A549 (cell line): Measurements from ENCODE around the gene THAP4. TPM values are rescaled to one million over a fixed set of nuclear protein-coding genes. Genes with fewer than 3 reads are reported as not detected.

ENCODE experiments used
- ATAC-seq, 2 experiments: fragments of 200-7000 bp in 1 of 2; fragments of >200 bp in 1 of 2; cut with Nextera tagmentation in 1 of 2; cut with Tn5 transposase in 1 of 2; 3 replicates each; pipeline versions ENCODE4 v1.8.0 to v1.9.1; 2018 to 2020; ENCODE audit warnings: mild to moderate bottlenecking in 1 of 2, moderate library complexity in 1 of 2
- CTCF ChIA-PET: fragments of 300-600 bp; sonication (Branson Sonifier 250); formaldehyde crosslinking; extraction: SDS; loops from one replicate; lab custom pipeline; 2021; ENCODE audit warnings: antibody characterized with exemption, inconsistent platforms; lab: Yijun Ruan, JAX
- POLR2A ChIA-PET: fragments of 350-600 bp; formaldehyde crosslinking; extraction: SDS; loops from one replicate; lab custom pipeline; 2021; ENCODE audit warnings: antibody characterized with exemption, inconsistent platforms; lab: Yijun Ruan, JAX
- DNase-seq, 2 experiments: peaks; one replicate each; pipeline versions ENCODE4 v3.0.0 to v3.0.0-alpha.2; 2011 to 2016; ENCODE audit warnings: low read depth in 1 of 2, low spot score in 1 of 2
- FAIRE-seq: peaks from 2 replicates; lab custom pipeline; 2011; peaks lifted over from hg19 to GRCh38; lab: Jason Lieb, UNC
- H3K27ac ChIP-seq, 2 experiments: fragments of >200 bp; sonication (Bioruptor Twin); formaldehyde crosslinking; 3 replicates each; pipeline ENCODE4 v1.5.1; 2016 to 2017
- H3K4me1 ChIP-seq: fragments of >200 bp; sonication (Bioruptor Twin); formaldehyde crosslinking; 3 replicates; pipeline ENCODE4 v1.6.1; 2016
- H3K4me2 ChIP-seq: fragments of >200 bp; sonication (Bioruptor Twin); formaldehyde crosslinking; 3 replicates; pipeline ENCODE4 v1.6.1; 2016
- H3K4me3 ChIP-seq: fragments of >200 bp; sonication (Bioruptor Twin); formaldehyde crosslinking; 3 replicates; pipeline ENCODE4 v1.5.1; 2016
- H3K9me3 ChIP-seq: fragments of >200 bp; sonication (Bioruptor Twin); formaldehyde crosslinking; 3 replicates; pipeline ENCODE4 v1.6.1; 2016
- BHLHE40 ChIP-seq: IDR thresholded peaks from 2 replicates; pipeline ENCODE4 v1.6.1; 2012; ENCODE audit warnings: low read depth, low read length, inconsistent platforms
- CBX2 ChIP-seq: fragments of 200-600 bp; sonication (generic); IDR thresholded peaks from 2 replicates; pipeline ENCODE4 v1.6.1; 2016; ENCODE audit warnings: low read depth, mild to moderate bottlenecking, borderline replicate concordance
- CBX8 ChIP-seq: fragments of 200-600 bp; sonication (generic); IDR thresholded peaks from 2 replicates; pipeline ENCODE4 v1.6.1; 2016
- CHD2 ChIP-seq: fragments of 150-350 bp; IDR thresholded peaks from 2 replicates; pipeline ENCODE4 v1.6.1; 2014; ENCODE audit warnings: low read length; ENCODE audit not compliant: partially characterized antibody
- FOSL2 ChIP-seq, 2 experiments: fragments of 450-650 bp in 1 of 2; fragments of >200 bp in 1 of 2; sonication (Bioruptor Twin) in 1 of 2; formaldehyde crosslinking; IDR thresholded peaks; 2 replicates each; pipeline versions ENCODE4 v1.5.0 to v1.6.1; 2016 to 2020; ENCODE audit warnings: mild to moderate bottlenecking in 1 of 2, moderate library complexity in 1 of 2
- FOXS1 ChIP-seq: fragments of 250-450 bp; sonication (Bioruptor Pico); IDR thresholded peaks from 2 replicates; pipeline ENCODE4 v1.5.0; 2020; ENCODE audit warnings: mild to moderate bottlenecking, moderate library complexity
- GATA3 ChIP-seq: IDR thresholded peaks from 2 replicates; pipeline ENCODE4 v1.6.1; 2012; ENCODE audit warnings: borderline replicate concordance
- HDAC2 ChIP-seq: fragments of 200-600 bp; sonication (generic); IDR thresholded peaks from 2 replicates; pipeline ENCODE4 v1.6.1; 2016
- HOXA7 ChIP-seq: fragments of 250-450 bp; sonication (Bioruptor Pico); IDR thresholded peaks from 2 replicates; pipeline ENCODE4 v1.5.0; 2020; ENCODE audit warnings: mild to moderate bottlenecking, moderate library complexity
- HOXB13 ChIP-seq: fragments of 250-450 bp; sonication (Bioruptor Pico); IDR thresholded peaks from 2 replicates; pipeline ENCODE4 v1.5.0; 2020; ENCODE audit warnings: low read depth, mild to moderate bottlenecking, moderate library complexity
- KDM1A ChIP-seq: fragments of 200-600 bp; sonication (generic); IDR thresholded peaks from 2 replicates; pipeline ENCODE4 v1.6.1; 2016; ENCODE audit warnings: low read depth, mild to moderate bottlenecking
- MYC ChIP-seq: IDR thresholded peaks from 2 replicates; pipeline ENCODE4 v1.6.1; 2012; ENCODE audit warnings: mild to moderate bottlenecking, inconsistent platforms, low read length, improper control_type of control experiment, borderline replicate concordance
- NFE2L2 ChIP-seq: fragments of 150-350 bp; conservative IDR thresholded peaks from 2 replicates; pipeline ENCODE4 v1.6.1; 2014; ENCODE audit warnings: low read length
- NR3C1 ChIP-seq: fragments of >200 bp; sonication (Bioruptor Twin); formaldehyde crosslinking; IDR thresholded peaks from 3 replicates; pipeline ENCODE4 v1.6.1; 2017
- POLR2A ChIP-seq: IDR thresholded peaks from 2 replicates; pipeline ENCODE4 v1.6.1; 2012; ENCODE audit warnings: mild to moderate bottlenecking, low read length
- RCOR1 ChIP-seq: fragments of 150-350 bp; IDR thresholded peaks from 2 replicates; pipeline ENCODE4 v1.6.1; 2014; ENCODE audit warnings: antibody characterized with exemption, low read length, low read depth
- ZC3H11A ChIP-seq: fragments of 450-650 bp; IDR thresholded peaks from 2 replicates; pipeline ENCODE4 v1.6.1; 2014; ENCODE audit warnings: antibody characterized with exemption, mild to moderate bottlenecking
- ZFP36 ChIP-seq: fragments of 450-650 bp; IDR thresholded peaks from 2 replicates; pipeline ENCODE4 v1.6.1; 2014; ENCODE audit warnings: borderline replicate concordance; ENCODE audit not compliant: partially characterized antibody
- WGBS: methylation state at CpG from one replicate; pipeline ENCODE4 v1.1.6; 2017; ENCODE audit errors: missing lambda C conversion rate; 5-methylcytosine and 5-hydroxymethylcytosine counted together
- polyA plus RNA-seq, 4 experiments: library from polyadenylated mRNA; depleted of rRNA in 3 of 4; stranded (reverse); fragments of >200 nt; fragmentation: RNase III in 1 of 4; extraction: RNeasy Plus Mini Kit Qiagen cat#74134 plus additional on column Dnase treatment in 1 of 4; gene quantifications; 2 replicates in 3 of 4; 3 replicates in 1 of 4; pipeline ENCODE4 v1.2.3, GENCODE V29; 2011 to 2017
- TF ChIP-seq, protein P1 (sequence below): IDR thresholded peaks from 2 replicates; pipeline ENCODE4 v1.6.1; 2012; ENCODE audit warnings: low read depth, borderline replicate concordance
- TF ChIP-seq, protein P2 (sequence below): fragments of 250-450 bp; sonication (Bioruptor Pico); IDR thresholded peaks from 2 replicates; pipeline ENCODE4 v1.5.0; 2020; ENCODE audit warnings: low read depth, mild to moderate bottlenecking, moderate library complexity
- TF ChIP-seq, protein P3 (sequence below): fragments of >200 bp; sonication (Bioruptor Twin); formaldehyde crosslinking; IDR thresholded peaks from 3 replicates; pipeline ENCODE4 v1.5.1; 2016
- TF ChIP-seq, protein P4 (sequence below): fragments of 200-600 bp; sonication (generic); IDR thresholded peaks from 2 replicates; pipeline ENCODE4 v1.6.1; 2016; ENCODE audit warnings: antibody characterized with exemption, mild to moderate bottlenecking, moderate library complexity
- TF ChIP-seq, protein P5 (sequence below): fragments of 450-650 bp; IDR thresholded peaks from 2 replicates; pipeline ENCODE4 v1.6.1; 2014; ENCODE audit warnings: antibody characterized with exemption

THAP4 gene
- polyA plus RNA-seq, 2 of the 4 experiments (the other 2 are of a cell fraction): 36.1 to 51.0 TPM

DNA sequence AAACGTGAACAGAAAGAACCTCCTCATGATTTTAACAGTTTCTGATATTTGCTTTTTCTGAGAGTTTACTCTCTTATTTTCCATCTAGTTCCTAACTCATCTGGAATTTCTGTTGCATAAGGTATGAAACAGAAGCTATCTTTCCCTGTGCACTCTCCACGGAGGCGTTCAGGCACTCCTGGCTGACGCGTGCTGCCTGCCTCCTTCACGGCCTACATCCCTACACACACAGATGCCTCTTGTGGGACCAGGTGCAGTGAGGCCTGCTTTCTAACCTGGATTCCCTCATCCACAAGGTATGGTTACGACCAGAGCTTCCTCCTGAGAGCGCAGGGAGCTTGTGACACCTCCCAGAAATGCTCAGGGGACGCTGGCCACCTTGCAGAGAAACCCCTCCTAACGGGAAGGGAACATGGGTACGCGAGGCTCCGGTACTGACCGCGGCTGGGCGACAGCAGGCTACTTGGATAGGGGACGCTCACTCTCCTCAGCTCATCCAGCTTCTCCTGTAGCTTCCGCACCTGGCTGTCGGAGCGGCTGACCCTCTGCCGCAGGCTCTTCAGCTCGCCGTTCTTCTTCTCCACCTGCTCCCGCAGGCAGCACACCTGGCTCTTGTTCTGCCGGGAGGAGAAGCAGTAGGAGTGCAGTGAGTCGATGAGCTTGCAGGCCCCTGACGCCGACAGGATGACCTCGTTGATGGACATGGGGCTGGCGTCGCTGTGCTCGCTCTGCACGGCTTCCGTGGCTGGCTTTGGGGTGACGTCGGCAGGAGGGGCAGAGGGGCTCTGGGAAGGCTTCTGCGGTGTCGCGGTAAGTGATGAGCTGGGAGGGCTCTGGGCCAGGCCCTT is 4.3 kb downstream of the THAP4 start (continued):
- TF ChIP-seq, protein P1, sequence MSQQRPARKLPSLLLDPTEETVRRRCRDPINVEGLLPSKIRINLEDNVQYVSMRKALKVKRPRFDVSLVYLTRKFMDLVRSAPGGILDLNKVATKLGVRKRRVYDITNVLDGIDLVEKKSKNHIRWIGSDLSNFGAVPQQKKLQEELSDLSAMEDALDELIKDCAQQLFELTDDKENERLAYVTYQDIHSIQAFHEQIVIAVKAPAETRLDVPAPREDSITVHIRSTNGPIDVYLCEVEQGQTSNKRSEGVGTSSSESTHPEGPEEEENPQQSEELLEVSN: no peak
- TF ChIP-seq, protein P2, sequence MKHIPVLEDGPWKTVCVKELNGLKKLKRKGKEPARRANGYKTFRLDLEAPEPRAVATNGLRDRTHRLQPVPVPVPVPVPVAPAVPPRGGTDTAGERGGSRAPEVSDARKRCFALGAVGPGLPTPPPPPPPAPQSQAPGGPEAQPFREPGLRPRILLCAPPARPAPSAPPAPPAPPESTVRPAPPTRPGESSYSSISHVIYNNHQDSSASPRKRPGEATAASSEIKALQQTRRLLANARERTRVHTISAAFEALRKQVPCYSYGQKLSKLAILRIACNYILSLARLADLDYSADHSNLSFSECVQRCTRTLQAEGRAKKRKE (CRISPR knock-in tag): no peak
- no peak for TF ChIP-seq KDM1A
- no peak for TF ChIP-seq HDAC2
- TF ChIP-seq POLR2A: no peak
- no peak for TF ChIP-seq ZFP36
- TF ChIP-seq HOXA7 (CRISPR knock-in tag): no peak
- TF ChIP-seq, all 56 proteins: peak for 0

DNA sequence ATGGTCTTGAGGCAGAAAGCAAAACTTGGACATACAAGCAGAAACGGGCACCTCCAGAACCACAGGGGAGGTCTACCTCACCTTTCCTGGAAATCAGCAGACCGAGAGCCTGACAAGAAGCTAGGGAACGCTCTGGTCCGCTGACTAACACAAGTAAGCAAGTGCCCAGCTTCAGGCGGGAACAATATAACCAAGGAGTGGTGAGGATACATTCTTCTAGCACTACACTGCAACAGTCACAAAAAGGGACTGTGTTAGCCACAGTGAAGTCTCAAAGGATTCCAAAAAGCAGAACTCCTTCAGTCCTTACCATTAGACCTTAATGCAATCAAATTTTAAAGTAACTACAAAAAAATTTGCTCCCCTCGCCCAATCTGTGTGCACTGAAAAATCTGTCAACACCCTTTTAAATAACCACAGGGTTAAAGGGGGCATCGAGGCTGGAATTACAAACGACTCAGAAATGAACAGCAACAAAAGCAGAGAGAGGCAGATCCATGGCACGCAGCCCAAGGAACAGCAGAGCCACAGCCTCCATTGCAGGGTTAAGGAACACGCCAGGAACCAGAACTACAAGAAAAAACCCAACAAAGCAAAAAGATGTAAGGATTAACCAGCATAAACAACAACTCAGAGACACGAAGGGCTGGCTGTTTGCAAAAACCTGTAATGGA is 7.1 kb downstream of the THAP4 start:
- FAIRE-seq (no peak), DNase-seq (no peak), ATAC-seq (no peak)
- peaks cover 2% of the 10 kb centered on the region; the same call in 1 of the 3 replicates for H3K4me1 ChIP-seq
- H3K4me2 ChIP-seq: no peak overlapping the region
- TF ChIP-seq NR3C1 (no peak), FOSL2 (IDR thresholded peaks at IDR 0.05) (no peak), FOSL2 (CRISPR knock-in tag; IDR thresholded peaks at IDR 0.05) (no peak), FOXS1 (no peak), KDM1A (no peak), CBX2 (no peak), NFE2L2 (no peak), MYC (no peak)
- TF ChIP-seq, protein P2 (CRISPR knock-in tag): no peak
- H3K9me3 ChIP-seq: no peaks in the 10 kb centered on the region
- ChIA-PET CTCF (interaction anchor here (3.2 kb wide), 1 partner anchor 29 kb away, joined by 13 read pairs; no protein-coding TSS in a partner anchor), POLR2A (interaction anchor here (0.7 kb wide), 1 partner anchor 411 kb away, joined by 6 read pairs; no protein-coding TSS in a partner anchor)
- H3K4me3 ChIP-seq: no peak overlapping the region
- no peak overlapping the region for H3K27ac ChIP-seq
- WGBS: 81% methylated on average over 11 of the region's 11 CpGs

DNA sequence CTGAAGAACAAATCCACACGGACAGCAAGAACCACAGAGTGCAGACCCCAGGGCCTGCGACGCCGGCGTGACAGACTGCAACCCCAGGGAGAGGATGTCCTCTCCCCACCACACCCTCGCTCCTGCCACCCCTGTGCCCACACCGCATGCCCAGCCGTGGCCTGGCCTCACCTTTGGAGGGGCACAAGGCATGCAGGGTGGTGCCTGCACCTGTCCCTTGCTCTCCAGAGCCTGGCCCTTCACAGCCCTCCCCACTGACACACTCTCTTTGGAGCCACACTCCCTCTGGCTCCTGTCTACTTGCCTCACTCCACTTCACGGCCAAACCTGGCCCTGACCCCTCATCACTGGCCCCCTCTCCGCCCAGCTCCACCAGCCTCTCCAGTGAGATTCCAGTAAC is 9.3 kb downstream of the THAP4 start:
- Histone ChIP-seq H3K4me2 (no peak overlapping the region), H3K4me1 (no peaks in the 10 kb centered on the region), H3K27ac (no peak overlapping the region), H3K4me3 (no peak overlapping the region), H3K9me3 (no peaks in the 10 kb centered on the region)
- ChIA-PET POLR2A (no interaction called here), CTCF (interaction anchor here (1.0 kb wide), 1 partner anchor 93 kb away, joined by 3 read pairs; no protein-coding TSS in a partner anchor)
- FAIRE-seq (no peak), ATAC-seq (peak; percentile 19 to 31; a peak in 3 of 6 replicates), DNase-seq (no peak)
- TF ChIP-seq, protein P3, sequence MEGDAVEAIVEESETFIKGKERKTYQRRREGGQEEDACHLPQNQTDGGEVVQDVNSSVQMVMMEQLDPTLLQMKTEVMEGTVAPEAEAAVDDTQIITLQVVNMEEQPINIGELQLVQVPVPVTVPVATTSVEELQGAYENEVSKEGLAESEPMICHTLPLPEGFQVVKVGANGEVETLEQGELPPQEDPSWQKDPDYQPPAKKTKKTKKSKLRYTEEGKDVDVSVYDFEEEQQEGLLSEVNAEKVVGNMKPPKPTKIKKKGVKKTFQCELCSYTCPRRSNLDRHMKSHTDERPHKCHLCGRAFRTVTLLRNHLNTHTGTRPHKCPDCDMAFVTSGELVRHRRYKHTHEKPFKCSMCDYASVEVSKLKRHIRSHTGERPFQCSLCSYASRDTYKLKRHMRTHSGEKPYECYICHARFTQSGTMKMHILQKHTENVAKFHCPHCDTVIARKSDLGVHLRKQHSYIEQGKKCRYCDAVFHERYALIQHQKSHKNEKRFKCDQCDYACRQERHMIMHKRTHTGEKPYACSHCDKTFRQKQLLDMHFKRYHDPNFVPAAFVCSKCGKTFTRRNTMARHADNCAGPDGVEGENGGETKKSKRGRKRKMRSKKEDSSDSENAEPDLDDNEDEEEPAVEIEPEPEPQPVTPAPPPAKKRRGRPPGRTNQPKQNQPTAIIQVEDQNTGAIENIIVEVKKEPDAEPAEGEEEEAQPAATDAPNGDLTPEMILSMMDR: no peak
- no peak for TF ChIP-seq CBX2
- TF ChIP-seq NFE2L2: no peak
- TF ChIP-seq, protein P4, sequence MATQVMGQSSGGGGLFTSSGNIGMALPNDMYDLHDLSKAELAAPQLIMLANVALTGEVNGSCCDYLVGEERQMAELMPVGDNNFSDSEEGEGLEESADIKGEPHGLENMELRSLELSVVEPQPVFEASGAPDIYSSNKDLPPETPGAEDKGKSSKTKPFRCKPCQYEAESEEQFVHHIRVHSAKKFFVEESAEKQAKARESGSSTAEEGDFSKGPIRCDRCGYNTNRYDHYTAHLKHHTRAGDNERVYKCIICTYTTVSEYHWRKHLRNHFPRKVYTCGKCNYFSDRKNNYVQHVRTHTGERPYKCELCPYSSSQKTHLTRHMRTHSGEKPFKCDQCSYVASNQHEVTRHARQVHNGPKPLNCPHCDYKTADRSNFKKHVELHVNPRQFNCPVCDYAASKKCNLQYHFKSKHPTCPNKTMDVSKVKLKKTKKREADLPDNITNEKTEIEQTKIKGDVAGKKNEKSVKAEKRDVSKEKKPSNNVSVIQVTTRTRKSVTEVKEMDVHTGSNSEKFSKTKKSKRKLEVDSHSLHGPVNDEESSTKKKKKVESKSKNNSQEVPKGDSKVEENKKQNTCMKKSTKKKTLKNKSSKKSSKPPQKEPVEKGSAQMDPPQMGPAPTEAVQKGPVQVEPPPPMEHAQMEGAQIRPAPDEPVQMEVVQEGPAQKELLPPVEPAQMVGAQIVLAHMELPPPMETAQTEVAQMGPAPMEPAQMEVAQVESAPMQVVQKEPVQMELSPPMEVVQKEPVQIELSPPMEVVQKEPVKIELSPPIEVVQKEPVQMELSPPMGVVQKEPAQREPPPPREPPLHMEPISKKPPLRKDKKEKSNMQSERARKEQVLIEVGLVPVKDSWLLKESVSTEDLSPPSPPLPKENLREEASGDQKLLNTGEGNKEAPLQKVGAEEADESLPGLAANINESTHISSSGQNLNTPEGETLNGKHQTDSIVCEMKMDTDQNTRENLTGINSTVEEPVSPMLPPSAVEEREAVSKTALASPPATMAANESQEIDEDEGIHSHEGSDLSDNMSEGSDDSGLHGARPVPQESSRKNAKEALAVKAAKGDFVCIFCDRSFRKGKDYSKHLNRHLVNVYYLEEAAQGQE: no peak
- TF ChIP-seq, protein P5, sequence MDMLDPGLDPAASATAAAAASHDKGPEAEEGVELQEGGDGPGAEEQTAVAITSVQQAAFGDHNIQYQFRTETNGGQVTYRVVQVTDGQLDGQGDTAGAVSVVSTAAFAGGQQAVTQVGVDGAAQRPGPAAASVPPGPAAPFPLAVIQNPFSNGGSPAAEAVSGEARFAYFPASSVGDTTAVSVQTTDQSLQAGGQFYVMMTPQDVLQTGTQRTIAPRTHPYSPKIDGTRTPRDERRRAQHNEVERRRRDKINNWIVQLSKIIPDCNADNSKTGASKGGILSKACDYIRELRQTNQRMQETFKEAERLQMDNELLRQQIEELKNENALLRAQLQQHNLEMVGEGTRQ: no peak
- no peak for TF ChIP-seq CHD2
- no peak for TF ChIP-seq GATA3
- no peak for TF ChIP-seq HOXB13 (CRISPR knock-in tag)
- no peak for TF ChIP-seq HDAC2
- TF ChIP-seq KDM1A: no peak
- TF ChIP-seq RCOR1: no peak
- TF ChIP-seq BHLHE40: no peak
- no peak for TF ChIP-seq ZC3H11A
- no peak for TF ChIP-seq CBX8
- no peak for TF ChIP-seq MYC
- WGBS: 86% methylated on average over 10 of the region's 10 CpGs
